DND-41 (cell line): ENCODE results near the gene MED10.

ENCODE experiments used
- ATAC-seq: fragments of 200-7000 bp; cut with Tn5 transposase; 3 replicates; pipeline ENCODE4 v1.9.1; 2021; ENCODE audit warnings: low read depth; ENCODE audit not compliant: insufficient read depth
- DNase-seq: peaks from one replicate; pipeline ENCODE4 v3.0.0-alpha.2; 2020
- H2AFZ ChIP-seq: 2 replicates; pipeline ENCODE4 v1.6.0; 2012; ENCODE audit warnings: low read depth, low read length
- H3K27ac ChIP-seq: 2 replicates; pipeline ENCODE4 v1.5.1; 2012; ENCODE audit warnings: low read length, inconsistent platforms
- H3K27me3 ChIP-seq: fragments of 200-600 bp; sonication (generic); 2 replicates; pipeline ENCODE4 v1.6.0; 2012; ENCODE audit warnings: low read length, mild to moderate bottlenecking, inconsistent platforms; ENCODE audit not compliant: insufficient read depth, poor library complexity
- H3K36me3 ChIP-seq: 2 replicates; pipeline ENCODE4 v1.5.1; 2012; ENCODE audit warnings: low read length, inconsistent platforms; ENCODE audit not compliant: insufficient read depth
- H3K4me1 ChIP-seq: 2 replicates; pipeline ENCODE4 v1.5.1; 2012; ENCODE audit warnings: mild to moderate bottlenecking, low read length; ENCODE audit not compliant: insufficient read depth
- H3K4me2 ChIP-seq: 2 replicates; pipeline ENCODE4 v1.6.0; 2012; ENCODE audit warnings: mild to moderate bottlenecking, moderate library complexity, low read length, inconsistent platforms; ENCODE audit not compliant: insufficient read depth
- H3K4me3 ChIP-seq, 2 experiments: fragments of 200-600 bp in 1 of 2; shearing (Covaris generic) in 1 of 2; 2 replicates each; pipeline ENCODE4 v1.5.1; 2012 to 2016; ENCODE audit warnings: inconsistent platforms in 2 of 2, low read length in 2 of 2, mild to moderate bottlenecking in 2 of 2, low read depth in 1 of 2, moderate library complexity in 1 of 2
- H3K79me2 ChIP-seq: 2 replicates; pipeline ENCODE4 v1.6.0; 2012; ENCODE audit warnings: low read length, inconsistent platforms; ENCODE audit not compliant: insufficient read depth
- H3K9ac ChIP-seq: 2 replicates; pipeline ENCODE4 v1.6.0; 2012; ENCODE audit warnings: low read depth, mild to moderate bottlenecking, inconsistent platforms, low read length, moderate library complexity
- H3K9me3 ChIP-seq: 2 replicates; pipeline ENCODE4 v1.5.1; 2012; ENCODE audit warnings: low read length, moderate library complexity, mild to moderate bottlenecking, inconsistent platforms; ENCODE audit not compliant: insufficient read depth, severe bottlenecking
- H4K20me1 ChIP-seq: 2 replicates; pipeline ENCODE4 v1.6.0; 2012; ENCODE audit warnings: low read length; ENCODE audit not compliant: insufficient read depth
- CTCF ChIP-seq: IDR thresholded peaks from 2 replicates; pipeline ENCODE4 v1.5.1; 2012; ENCODE audit warnings: borderline replicate concordance, low read length, moderate library complexity, mild to moderate bottlenecking; ENCODE audit not compliant: poor library complexity, severe bottlenecking; ENCODE audit errors: extremely low read depth
- EZH2 ChIP-seq: IDR thresholded peaks from 3 replicates; pipeline ENCODE4 v1.6.1; 2012; ENCODE audit warnings: borderline replicate concordance, low read depth, mild to moderate bottlenecking, moderate library complexity, low read length, inconsistent platforms; ENCODE audit not compliant: severe bottlenecking

MED10 gene

DNA sequence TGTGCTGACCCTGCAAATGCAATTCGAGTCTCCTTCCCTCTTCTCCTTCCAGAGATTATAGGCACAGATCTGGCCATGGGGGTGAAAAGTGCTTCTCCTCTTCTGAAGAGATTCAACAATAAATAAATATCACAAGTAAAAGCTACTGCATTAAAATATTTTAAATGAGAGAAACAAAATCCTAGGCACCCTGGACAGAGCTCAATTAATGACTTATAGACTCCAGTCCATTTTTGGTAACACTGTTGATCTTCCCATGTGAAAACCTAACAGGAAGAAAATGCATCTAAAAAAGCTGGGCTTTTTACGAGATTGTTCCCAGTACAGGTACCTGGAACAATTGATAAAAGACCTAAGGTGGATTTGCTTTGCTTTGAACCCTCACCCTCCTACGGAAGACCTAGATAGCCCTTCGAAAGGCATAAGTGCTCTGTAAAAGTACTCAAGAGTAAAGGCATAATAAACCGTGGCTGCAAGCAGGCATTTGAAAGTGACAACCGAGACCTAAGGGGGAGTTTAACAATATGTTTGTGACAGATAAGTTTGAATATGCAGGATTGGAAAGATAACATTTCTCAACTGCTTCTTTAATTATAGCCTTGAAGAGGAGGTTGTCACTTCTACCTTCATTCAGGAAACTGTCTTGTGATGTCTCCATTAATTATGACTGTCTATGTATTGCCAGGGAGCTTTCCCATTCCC, 29.4 kb upstream of the MED10 start:
- Histone ChIP-seq H2AFZ (no peak overlapping the region), H3K27me3 (peaks cover 2% of the 10 kb centered on the region), H3K4me1 (no peaks in the 10 kb centered on the region), H3K9me3 (no peaks in the 10 kb centered on the region), H4K20me1 (no peaks in the 10 kb centered on the region), H3K9ac (no peak overlapping the region), H3K4me2 (no peak overlapping the region), H3K79me2 (no peaks in the 10 kb centered on the region), H3K36me3 (no peaks in the 10 kb centered on the region), H3K27ac (no peak overlapping the region), H3K4me3 (no peak overlapping the region)
- ATAC-seq (no peak), DNase-seq (no peak)
- TF ChIP-seq CTCF (no peak), EZH2 (no peak)

DNA sequence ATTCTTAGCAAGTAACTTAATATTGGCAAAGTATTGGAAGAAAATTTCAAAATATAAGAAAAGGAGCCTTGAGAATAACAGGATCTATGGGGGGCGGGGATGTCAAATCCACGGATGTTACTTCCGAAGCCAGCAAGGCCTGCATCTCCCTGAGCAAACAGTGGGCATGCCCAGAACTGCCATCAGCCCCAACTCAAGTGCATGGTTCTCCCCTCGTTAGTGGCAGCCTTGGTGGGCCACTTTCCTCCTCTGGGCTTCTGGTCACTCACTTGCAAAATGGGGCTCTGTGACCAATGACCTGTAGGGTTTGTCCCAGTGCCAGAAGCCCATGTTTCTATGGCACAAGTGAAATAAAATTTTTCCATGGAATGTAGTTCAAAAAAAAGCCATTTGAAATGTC, 27.2 kb upstream of the MED10 start:
- H3K4me1 ChIP-seq = no peaks in the 10 kb centered on the region
- no peak for ATAC-seq

DNA sequence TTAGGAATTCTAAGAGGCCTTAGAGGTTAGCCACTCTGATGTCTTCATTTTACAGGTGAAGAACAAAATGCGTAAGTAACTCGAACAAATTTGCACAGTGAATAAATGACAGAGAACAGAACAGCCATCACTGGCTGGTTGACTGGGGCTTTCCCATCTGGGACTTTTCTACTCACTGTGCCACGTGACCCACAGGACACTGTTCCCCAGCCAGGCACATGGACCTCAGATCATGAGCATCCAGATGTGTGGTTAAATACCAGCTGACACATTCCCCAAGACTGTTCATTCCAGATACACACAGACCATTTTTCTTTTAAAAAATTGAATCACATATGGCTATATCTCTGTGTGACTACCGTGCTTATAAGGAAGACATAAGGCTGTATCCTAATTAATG, 25.8 kb upstream of the MED10 start:
- Histone ChIP-seq H4K20me1 (no peaks in the 10 kb centered on the region), H3K4me3 (no peak overlapping the region), H3K36me3 (no peaks in the 10 kb centered on the region), H3K9me3 (no peaks in the 10 kb centered on the region), H3K27ac (no peak overlapping the region), H2AFZ (no peak overlapping the region), H3K27me3 (no peaks in the 10 kb centered on the region), H3K9ac (no peak overlapping the region), H3K79me2 (no peaks in the 10 kb centered on the region), H3K4me2 (no peak overlapping the region), H3K4me1 (no peaks in the 10 kb centered on the region)
- no peak for DNase-seq
- no peak for ATAC-seq
- TF ChIP-seq CTCF (no peak), EZH2 (no peak)

More for the DNA sequence above, 27.2 kb upstream of the MED10 start:
- H3K27me3 ChIP-seq = no peaks in the 10 kb centered on the region
- H3K4me2 ChIP-seq = no peak overlapping the region
- H3K9ac ChIP-seq = no peak overlapping the region
- H4K20me1 ChIP-seq = no peaks in the 10 kb centered on the region
- no peak overlapping the region for H3K4me3 ChIP-seq
- TF ChIP-seq CTCF (no peak), EZH2 (no peak)
- no peaks in the 10 kb centered on the region for H3K9me3 ChIP-seq
- no peaks in the 10 kb centered on the region for H3K36me3 ChIP-seq
- no peak overlapping the region for H3K27ac ChIP-seq
- no peak overlapping the region for H2AFZ ChIP-seq
- no peak for DNase-seq
- H3K79me2 ChIP-seq = no peaks in the 10 kb centered on the region

GRCh38 chr5:6403416-6403815, 25.1 kb upstream of the MED10 start:
- H3K4me2 ChIP-seq = no peak overlapping the region
- H3K9me3 ChIP-seq = no peaks in the 10 kb centered on the region
- no peak for DNase-seq
- H3K4me1 ChIP-seq = no peaks in the 10 kb centered on the region
- H3K79me2 ChIP-seq = no peaks in the 10 kb centered on the region
- H2AFZ ChIP-seq = no peak overlapping the region
- H3K27ac ChIP-seq = no peak overlapping the region
- no peak for ATAC-seq
- no peak overlapping the region for H3K9ac ChIP-seq
- no peaks in the 10 kb centered on the region for H3K36me3 ChIP-seq
- H3K4me3 ChIP-seq = no peak overlapping the region
- no peak for TF ChIP-seq EZH2
- no peak for TF ChIP-seq CTCF
- H3K27me3 ChIP-seq = no peaks in the 10 kb centered on the region
- H4K20me1 ChIP-seq = no peaks in the 10 kb centered on the region
